SU-DHL-6 (cell line): Measurements from ENCODE around the gene ANKS1A.

Source experiments
- CTCF ChIP-seq: fragments of 200-600 bp; sonication (generic); IDR thresholded peaks from one replicate; pipeline ENCODE4 v1.5.1; 2017; ENCODE audit warnings: antibody characterized with exemption, mild to moderate bottlenecking, low read length, moderate library complexity; ENCODE audit not compliant: insufficient read depth, poor library complexity, severe bottlenecking
- EZH2phosphoT487 ChIP-seq: fragments of 200-600 bp; sonication (generic), shearing (Covaris generic); conservative IDR thresholded peaks from 2 replicates; pipeline ENCODE4 v1.6.1; 2018; ENCODE audit warnings: mild to moderate bottlenecking, antibody characterized with exemption, low read length, moderate library complexity, mixed read lengths

- no peak for TF ChIP-seq EZH2phosphoT487
- no peak for TF ChIP-seq CTCF
Observed at GRCh38 chr6:35028781-35029769, 140.0 kb downstream of the ANKS1A start.
